ENCODE data around the gene NEU1.
A peak's percentile ranks its signal among the peaks of the same experiment; 100 is the strongest.
"Not testable (repeated sequence)": the region's sequence is repeated elsewhere in the genome, so short reads cannot be mapped to it uniquely, and the experiment has no call there.

NEU1 gene

DNA sequence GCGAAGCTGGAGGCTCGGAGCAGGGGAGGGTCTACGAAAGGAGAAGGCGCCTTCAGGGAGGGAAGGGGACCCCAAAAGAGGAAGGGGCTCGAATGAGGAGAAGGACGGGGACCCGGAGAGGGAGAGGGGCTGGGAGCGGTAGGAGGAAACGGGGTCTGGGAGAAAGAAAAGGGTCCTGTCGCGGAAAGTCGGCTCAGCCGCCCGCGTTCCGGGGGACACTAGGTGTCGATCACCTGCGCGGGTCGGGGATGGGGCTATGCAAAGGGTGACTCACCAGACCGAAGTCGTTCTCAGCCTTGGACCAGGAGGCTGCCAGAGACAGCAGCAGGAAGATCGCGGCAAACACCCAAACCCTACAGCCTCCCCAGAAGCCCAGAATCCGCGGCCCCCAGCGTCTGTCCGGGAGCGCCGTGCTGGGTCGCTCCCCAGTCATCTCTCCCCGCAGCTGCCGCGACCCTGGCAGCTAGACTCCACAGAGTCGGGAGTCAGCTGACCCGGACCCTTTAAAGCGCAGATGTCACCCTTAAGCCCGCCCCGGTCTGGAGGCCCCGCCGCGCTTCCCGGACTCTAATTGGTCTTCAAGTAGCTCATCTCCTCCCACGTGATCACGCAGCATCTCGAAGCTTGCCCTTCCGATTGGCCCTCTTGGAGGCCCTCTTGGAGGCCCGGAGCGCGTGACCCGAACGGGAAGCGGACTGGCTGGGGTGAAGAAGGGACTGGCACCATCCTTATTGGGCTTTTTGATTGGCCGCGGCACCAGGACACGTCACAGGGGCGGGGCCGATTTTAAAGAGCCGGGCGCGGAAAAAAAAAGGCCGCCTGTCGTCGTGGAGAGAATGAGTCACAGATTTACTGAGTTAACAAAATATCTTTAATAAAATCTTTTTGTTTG, at the start of gene NEU1:
TSS of gene NEU1 (minus strand) at position 478 of the 892 bp plus-strand sequence. CDS start at position 433, 45 bp downstream.
- peak; percentile 100 for DNase-seq

DNA sequence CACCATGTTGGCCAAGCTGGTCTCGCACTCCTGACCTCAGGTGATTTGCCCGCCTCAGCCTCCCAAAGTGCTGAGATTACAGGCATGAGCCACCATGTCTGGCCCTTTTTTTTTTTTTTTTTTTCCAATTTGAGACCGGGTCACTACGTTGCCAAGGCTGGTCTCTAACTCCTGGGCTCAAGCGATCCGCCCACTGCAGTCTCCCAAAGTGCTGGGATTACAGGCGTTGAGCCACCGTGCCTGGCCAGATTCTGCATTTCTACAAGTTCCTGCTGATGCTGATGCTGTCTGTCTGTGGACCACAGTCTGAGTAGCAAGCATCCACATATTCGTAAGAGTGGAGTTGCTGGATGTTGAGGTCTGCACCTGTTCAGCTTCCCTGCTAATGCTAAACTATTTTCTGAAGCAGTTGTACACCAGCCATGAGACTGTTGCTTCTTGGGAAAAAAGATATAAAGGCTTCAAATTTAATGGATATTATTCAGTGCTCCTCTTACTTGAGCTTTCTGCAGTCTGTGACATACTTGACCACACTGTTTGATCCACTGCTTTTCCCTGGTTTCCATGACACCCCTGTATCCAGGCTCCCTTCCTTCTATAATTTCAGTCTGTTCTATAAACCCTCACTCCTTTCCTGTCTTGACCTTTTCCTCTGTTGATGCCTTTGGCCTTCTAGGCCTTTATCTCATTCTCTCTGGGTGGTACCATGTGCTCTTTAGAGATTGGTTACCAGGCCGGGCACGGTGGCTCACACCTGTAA, 49.4 kb upstream of the NEU1 start:
- no peak for DNase-seq

DNA sequence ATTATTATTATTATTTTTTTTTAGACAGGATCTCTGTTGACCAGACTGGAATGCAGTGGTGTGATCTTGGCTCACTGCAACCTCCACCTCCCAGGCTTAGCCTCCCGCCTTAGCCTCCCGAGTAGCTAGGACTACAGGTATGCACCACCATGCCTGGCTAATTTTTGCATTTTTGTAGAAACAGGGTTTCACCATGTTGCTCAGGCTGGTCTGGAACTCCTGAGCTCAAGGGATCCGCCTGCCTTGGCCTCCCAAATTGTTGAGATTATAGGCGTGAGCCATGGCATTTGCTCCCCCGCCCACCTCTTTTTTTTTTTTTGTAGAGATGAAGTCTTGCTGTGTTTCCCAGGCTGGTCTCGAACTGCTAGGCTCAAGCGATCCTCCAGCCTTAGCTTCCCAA, 46.7 kb upstream of the NEU1 start:
- DNase-seq = not testable (repeated sequence)

DNA sequence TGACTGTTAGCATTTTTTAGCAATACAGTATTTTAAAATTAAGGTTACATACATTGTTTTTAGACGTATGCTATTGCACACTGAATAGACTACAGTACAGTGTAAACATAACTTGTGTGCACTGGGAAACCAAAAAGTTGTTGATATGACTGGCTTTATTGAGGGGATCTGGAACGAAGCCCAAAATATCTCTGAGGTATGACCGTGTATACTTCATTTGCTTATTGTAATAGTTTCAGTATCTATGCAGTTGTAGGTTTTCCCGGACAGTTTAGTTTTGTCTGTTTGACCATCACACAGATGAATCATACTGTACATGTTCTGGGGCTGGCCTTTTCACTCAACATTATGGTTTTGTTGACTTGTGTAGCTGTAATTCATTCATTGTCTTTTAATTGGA, 46.2 kb upstream of the NEU1 start:
- DNase-seq = no peak

DNA sequence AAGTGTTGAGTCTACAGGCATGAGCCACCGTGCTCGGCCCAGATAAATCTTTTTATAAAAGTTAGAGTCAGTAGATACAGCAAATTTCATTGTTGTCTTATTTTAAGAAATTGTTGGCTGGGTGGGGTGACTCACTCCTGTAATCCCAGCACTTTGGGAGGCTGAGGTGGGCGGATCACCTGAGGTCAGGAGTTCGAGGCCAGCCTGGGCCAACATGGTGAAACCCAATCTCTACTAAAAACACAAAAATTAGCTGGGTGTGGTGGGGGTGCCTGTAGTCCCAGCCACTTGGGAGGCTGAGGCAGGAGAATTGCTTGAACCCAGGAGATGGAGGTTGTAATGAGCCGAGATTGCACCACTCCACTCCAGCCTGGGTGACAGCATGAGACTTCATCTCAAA, 45.6 kb upstream of the NEU1 start:
- not testable (repeated sequence) for DNase-seq

DNA sequence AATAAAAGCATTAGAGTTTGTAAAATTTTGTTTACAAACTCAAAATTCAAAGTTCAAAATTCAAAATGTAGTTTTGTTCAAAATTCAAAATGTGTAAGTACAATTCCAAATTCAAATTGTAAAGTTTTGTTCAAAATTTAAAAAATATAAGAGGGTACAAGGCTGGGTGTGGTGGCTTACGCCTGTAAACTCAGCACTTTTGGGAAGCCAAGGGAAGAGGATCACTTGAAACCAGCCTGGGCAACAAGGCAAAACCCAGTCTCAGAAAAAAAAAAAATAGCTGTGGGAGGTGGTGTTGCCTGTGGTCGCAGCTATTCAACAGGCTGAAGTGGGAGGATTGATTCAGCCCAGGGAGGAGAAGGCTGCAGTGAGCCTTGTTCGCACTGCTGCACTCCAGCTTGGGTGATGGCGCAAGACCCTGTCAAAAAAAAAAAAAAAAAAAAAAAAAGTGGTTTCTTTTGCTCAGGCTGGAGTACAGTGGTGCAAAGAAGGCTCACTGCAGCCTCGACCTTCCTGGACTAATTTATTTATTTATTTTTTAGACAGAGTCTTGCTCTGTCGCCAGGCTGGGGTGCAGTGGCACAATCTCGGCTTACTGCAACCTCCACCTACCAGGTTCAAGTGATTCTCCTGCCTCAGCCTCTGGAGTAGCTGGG, 44.7 kb upstream of the NEU1 start:
- DNase-seq = no peak

DNA sequence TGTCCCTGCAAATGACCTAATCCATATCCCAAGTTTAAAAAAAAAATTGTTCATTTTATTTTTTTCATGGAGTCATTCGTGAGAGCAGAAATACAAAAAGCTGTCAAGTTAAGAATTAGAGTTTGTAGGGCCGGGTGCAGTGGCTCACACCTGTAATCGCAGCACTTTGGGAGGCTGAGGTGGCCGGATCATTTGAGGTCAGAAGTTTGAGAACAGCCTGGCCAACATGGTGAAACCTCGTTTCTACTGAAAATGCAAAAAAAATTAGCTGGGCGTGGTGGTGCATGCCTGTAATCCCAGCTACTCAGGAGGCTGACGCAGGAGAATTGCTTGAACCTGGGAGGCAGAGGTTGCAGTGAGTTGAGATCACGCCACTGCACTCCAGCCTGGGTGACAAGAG, 44.1 kb upstream of the NEU1 start:
- DNase-seq = not testable (repeated sequence)

DNA sequence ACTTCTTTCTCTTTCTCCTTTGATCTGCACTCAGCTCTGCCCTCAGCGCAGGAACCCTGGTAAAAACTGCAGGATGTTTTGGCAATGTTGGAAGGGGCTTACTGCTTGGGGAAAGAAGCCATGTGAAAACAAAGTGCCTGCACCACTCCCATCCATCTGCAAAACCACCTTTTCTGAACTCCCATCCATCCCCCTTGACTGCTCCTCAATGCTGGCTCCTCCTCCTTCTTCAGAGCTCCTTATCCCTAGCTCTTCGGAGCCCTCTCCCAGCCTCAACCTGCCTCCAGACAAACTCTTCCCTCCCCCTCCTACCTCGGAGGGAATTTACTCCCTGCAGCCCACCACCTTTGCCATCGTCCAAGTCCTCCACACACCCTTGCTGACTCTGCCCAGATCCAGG, 43.5 kb upstream of the NEU1 start:
- no peak for DNase-seq

DNA sequence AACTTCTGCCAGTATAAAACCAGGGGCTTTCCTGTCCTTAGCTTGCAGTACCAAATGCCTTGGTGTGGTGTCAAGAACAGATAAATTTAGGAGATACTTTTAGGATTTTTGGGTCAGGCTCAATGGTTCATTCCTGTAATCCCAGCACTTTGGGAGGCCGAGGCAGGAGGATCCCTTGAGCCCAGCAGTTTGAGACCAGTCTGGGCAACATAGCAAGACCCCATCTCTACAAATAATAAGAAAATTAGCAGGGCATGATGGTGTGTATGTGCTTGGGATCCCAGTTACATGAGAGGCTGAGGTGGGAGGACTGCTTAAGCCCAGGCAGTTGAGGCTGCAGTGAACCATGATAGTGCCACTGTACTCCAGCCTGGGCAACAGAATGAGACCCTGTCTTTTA, 42.4 kb upstream of the NEU1 start:
- no peak for DNase-seq

DNA sequence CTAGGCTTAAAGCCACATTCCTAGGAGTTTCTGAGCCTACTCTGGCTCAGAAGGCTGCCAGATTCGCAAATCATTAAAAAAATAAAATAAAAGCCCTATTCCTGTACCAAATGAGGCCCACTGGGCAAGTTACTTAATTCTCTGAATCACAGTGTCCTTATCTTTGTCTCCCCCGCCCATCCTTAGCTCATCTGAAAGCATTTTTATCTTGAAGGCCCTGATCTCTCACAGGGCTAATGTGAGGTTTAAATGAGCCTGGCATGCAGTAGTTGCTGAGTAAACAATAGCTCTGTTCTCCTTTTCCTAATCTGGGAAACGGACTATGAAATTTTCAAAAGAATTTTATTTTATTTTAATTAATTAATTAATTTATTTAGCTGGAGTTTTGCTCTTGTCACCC, 41.3 kb upstream of the NEU1 start:
- no peak for DNase-seq

DNA sequence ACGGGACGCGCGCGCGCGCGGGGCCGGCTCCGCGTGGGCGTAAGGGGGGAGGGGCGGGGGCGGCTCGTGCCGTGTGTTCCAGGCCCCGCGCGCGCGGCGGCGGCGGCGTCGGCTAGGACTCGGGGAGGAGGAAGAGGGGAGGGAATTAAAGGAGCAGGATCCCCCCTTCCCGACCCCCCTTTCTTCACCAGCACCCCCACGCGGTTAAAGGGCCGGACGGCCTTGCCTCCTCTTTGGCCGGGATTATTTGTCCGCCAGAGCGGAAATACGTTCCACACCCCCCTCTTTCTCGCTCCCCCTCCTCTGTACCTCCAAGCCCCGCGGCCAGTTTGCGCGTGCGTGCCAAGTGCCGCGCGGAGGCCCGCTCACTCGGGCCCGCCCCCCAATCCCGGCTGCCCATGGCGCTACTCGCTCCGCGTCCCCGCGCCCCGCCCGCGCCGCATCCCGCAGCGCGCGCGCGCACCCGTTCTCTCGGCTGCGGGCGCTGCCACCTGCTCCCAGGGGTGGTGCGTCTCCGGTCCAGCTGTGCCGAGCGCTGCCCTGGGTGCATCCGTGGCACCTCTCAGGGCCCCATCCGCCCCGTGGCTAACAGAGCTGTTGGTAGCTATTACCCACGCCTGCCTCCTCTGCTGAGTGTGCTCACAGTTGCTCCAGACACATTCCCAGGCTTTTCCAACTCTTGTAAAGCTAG, 39.5 kb upstream of the NEU1 start, which contains the start of gene ZBTB12:
TSS of gene ZBTB12 (minus strand) at position 134 of the 691 bp plus-strand sequence. CDS start 781 bp downstream, outside the sequence.
- peak; percentile 98 for DNase-seq

DNA sequence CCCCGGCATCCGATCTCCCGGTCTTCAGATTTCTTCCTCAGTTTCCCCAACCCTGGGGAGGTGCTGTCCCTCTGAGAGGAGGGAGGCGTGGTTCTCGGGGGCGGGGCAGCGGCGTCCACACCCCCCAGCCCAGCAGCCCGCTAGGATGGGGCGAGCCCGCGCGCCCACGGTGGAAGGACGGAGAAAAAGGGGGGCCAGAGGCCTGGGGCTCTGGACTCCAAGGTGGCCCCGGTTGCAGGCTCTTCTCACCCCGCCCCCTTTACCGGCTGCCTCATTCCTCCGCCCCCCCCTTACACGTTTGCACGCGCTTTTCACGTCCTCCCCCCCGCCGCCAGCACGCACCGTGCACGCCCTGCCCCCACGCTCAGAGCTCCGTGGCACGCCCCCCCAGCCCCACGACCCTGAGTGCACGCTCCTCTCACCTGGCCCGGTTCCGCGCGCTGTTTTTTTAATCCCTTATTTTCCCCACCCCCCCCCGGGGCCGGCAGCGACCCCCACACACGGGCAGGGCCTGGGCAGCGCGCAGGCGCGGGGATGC, 38.9 kb upstream of the NEU1 start:
- DNase-seq = peak; percentile 51

DNA sequence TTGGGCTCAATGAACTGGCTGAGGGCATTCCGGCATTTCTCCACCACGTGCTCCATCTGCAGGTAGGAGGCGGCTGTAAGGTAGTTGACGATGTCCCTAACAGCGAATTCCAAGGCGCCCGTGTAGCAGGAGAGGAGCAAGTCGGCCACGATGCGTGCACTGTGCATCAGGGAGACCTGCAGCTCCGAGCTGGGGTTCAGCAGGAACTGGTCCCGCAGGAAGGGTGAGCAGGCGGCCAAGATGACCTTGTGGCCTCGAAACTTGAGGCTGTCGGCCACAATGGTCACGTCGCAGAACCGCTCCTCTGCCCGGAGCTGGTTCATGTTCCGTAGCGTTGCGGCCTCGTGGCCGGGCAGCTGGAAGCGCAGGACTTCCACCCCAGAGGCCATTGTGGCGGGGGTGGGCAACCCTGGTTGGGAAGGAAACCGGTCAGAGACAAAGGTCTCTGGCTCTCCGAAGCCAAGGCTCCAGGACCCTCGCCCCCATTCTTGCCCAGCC, 38.3 kb upstream of the NEU1 start:
- no peak for DNase-seq

DNA sequence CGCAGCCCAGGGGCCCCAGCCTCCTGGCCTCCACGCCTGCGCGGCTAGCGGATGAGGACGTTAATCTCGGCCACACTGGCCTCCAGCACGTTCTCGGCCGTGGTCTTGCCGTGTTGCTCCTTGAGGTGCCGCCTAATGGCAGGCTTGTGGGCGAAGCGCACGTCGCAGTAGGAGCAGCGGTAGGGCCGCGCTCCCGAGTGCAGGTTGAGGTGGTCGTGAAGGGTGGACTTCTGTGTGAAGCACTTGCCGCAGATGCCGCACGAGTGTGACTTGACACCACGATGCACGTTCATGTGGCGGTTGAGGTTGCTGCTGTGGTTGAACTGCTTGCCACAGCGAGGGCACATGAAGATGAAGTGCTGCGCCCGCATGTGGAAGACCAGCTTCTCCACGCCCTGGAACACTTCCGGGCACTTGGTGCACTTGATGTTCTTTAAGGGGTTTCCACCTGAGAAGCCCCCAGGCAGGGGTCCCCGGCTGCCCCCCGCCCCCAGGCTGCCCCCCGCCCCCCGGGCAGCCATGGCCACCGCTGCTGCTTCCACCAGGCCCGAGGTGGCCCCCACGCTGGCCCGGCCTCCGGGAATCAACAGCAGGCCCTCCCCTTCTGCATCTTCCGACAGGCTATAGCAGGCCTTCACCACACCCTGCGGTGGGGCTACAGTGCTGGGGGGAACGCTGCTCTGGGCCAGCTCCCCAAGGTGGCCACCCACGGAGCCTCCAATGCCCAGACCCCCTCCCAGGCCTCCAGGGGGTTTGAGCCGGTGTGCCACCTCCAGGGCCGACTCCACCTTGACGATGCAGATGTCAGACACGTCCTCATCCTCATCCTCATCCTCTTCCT, 37.5 kb upstream of the NEU1 start:
- no peak for DNase-seq

DNA sequence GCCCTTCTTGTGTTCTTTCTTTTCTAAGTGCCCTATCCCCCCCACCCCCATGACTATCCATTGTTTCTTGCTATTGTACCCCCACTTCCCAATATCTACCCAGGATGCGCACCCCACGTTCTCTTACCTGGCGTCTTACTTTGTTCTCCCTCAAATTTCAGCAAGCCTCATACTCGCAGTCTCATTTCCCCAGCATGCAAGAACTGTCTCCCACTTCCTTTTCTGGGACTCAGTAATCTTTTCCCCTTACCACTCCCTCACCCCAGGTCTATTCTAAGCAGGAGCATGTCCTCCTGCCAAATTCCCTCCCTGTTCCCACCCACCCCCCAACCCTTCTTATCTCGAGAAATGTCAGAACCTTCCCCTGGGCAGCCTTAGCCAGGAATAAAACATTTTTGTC, 36.6 kb upstream of the NEU1 start:
- no peak for DNase-seq

DNA sequence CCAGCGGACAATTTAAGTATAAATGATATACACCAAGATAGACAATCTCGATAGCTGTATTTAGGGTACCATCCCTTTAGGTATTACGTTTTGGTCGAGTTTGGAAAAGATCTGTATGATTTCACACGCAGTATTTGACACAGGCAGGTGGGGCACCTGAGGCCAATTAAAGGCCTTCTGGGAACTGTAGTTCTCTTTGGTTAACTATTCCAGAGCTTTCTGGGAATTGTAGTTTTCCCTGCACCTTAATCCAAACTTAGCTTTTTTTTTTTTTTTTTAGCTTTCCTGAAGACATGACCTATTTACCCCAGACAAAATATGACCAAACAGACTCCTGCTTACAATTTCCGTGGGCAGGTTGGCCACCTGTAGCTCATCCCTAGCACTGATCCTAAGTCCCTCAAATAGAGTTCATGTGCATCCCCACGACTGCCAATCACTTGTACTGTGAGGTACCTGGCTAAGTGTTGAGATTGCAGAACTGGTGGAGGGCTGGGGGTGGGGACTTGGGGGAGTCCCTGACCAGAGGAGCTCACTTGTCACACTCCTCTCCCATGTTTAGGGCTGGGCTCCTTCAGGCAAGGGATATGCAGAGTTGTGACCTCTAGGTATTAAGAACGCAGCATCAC, 35.9 kb upstream of the NEU1 start:
- DNase-seq = peak; percentile 51

DNA sequence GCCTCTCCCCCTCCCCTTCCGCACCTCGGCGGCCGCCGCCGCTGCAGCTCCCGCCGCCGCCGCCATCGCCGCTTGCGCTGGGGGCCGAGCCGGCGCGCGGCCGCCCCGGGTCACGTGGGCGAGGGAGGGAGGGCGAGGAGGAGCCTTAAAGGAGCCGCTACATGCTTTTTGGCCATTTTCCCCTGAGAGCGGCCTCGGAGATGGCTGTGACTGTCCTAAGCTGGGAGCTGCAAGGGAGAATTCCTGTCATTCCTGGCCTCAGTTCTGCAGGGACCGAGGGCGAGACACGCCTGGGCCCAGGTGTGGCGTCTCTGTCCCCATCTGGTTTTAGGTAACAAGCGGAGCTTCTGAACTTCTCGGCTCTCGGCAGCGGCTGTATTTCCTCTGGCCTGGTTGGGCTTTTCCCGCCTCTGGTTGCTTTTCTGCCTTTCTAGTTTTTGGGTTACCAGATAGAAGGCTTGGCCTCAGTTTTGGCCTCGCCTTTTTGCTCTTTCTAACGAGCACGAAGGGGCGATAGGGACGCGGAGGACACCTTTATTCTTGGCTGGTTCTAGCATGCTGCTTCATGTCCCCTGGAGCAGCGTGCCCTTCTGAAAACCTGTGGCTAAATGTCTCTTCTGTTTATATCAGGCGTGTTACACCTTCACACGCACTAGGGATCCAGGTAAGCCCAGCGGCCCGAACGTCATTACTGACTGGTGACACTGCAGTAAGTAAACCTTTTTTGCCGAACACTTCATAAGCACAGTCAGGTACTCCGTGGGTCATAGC, 35.2 kb upstream of the NEU1 start, which contains the start of gene EHMT2:
TSS of gene EHMT2 (minus strand) at position 87 of the 771 bp plus-strand sequence. CDS start at position 66, 21 bp downstream.
- peak; percentile 80 for DNase-seq

DNA sequence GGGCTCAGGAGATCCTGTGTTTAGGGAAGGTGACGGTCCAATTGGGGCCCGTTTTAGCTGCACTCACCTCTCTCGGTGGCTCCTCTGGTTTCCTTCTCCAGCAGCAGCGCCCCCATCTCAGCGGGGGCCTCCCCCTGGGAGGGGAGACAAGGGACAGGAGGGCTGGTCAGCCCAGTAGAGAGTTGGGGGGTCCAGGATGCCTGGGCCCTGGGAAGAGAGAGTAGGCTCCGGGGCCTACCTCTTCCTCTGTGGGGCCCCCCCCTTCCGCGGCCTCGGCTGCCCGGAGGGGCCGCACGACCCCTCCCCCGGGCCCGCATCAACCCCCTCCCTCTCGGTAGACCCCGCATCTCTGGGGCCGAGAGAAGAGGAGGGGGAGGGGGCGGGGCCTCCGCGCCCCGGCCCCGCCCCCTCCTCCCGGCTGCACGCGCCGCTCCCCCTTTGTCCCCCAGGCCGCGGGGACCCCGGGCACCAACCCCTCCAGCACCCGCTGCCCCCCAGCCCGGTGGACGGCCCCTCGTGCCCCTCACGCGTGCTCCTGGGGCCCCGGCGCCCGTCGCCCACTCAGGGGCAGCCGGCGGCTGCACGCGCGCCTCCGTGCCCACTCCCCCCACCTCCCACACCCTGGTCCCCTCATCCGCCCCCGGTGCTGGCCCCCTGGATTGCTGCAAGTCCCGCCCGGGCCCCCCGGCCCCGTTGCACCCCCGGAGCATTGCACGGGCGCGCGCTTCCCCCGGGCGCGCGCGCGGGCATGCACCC, 34.4 kb upstream of the NEU1 start:
- DNase-seq = no peak

DNA sequence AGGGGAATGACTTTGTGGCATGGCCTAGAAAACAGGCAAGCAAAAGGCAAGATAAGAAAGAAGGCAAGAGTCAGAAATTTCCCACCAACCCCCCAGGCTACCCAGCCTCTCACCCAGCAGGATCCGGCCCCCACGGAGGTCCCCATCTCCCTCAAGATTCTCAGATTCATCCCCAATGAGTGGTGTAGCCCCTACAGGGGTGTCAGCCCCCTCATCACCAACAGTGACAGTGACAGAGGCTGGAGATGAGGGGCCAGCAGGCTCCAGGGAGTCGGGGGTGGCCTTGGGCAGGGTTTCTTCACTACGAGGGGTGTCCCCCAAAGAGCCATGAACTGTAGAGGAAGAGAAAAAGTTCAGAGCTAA, 33.9 kb upstream of the NEU1 start:
- DNase-seq = no peak

Measured in COR-L47 (cell line).